Stimulated activated CD4-positive, alpha-beta T cell treated with anti-CD3 and anti-CD28 coated beads, TNF-alpha, amount 100 ng/mL, for 4 hours (primary cell): Measurements from ENCODE around the gene SLC6A3.

ENCODE experiments used
- DNase-seq, 3 experiments: peaks; one replicate each; pipeline ENCODE4 v3.0.0-alpha.2; 2020; ENCODE audit warnings: low read depth in 3 of 3

The SLC6A3 gene

GRCh38 chr5:1445313-1445688 is at the start of gene SLC6A3:
Gene SLC6A3, minus strand, starts transcription at chr5:1445440. Its CDS starts 2,243 bp downstream, at chr5:1443197.
- DNase-seq = peak in 2 of 3 experiments; percentile 12 to 13

- no peak for DNase-seq
These were observed 48.7 kb upstream of the SLC6A3 start for GRCh38 chr5:1493941-1494340.

GRCh38 chr5:1493413-1493812 is 48.2 kb upstream of the SLC6A3 start:
- DNase-seq = no peak

- DNase-seq = no peak
These were observed 47.5 kb upstream of the SLC6A3 start for GRCh38 chr5:1492757-1493156.

- no peak for DNase-seq
These were observed 45.1 kb upstream of the SLC6A3 start for GRCh38 chr5:1490376-1490775.

GRCh38 chr5:1489754-1490153 is 44.5 kb upstream of the SLC6A3 start:
- no peak for DNase-seq

- no peak for DNase-seq
These were observed 43.8 kb upstream of the SLC6A3 start for GRCh38 chr5:1488882-1489680.

- DNase-seq = no peak
These were observed 42.0 kb upstream of the SLC6A3 start for GRCh38 chr5:1487079-1487764.

GRCh38 chr5:1486271-1486670 is 41.0 kb upstream of the SLC6A3 start:
- no peak for DNase-seq

- no peak for DNase-seq
These were observed 40.4 kb upstream of the SLC6A3 start for GRCh38 chr5:1485579-1486118.

- DNase-seq = no peak
These were observed 39.7 kb upstream of the SLC6A3 start for GRCh38 chr5:1484730-1485578.

- no peak for DNase-seq
These were observed 38.9 kb upstream of the SLC6A3 start for GRCh38 chr5:1483856-1484729.

GRCh38 chr5:1483064-1483463 is 37.8 kb upstream of the SLC6A3 start:
- no peak for DNase-seq

GRCh38 chr5:1481959-1482331 is 36.7 kb upstream of the SLC6A3 start:
- DNase-seq = no peak

GRCh38 chr5:1481266-1481958 is 36.2 kb upstream of the SLC6A3 start:
- DNase-seq = no peak

GRCh38 chr5:1480806-1481205 is 35.6 kb upstream of the SLC6A3 start:
- DNase-seq = no peak

GRCh38 chr5:1480217-1480616 is 35.0 kb upstream of the SLC6A3 start:
- no peak for DNase-seq

- DNase-seq = peak in 2 of 3 experiments; percentile 23 to 28
These were observed 34.4 kb upstream of the SLC6A3 start for GRCh38 chr5:1479581-1480188.

GRCh38 chr5:1479066-1479465 is 33.8 kb upstream of the SLC6A3 start:
- no peak for DNase-seq
